GM10847 (cell line): ENCODE measurements around the gene SLC35D1.

Source experiments
- POLR2A ChIP-seq: IDR thresholded peaks from 2 replicates; pipeline ENCODE4 v1.6.1; 2011; ENCODE audit not compliant: insufficient read length; ENCODE audit errors: extremely low read depth

SLC35D1 gene

GRCh38 chr1:66957938-66958337 lies 96.0 kb downstream of the SLC35D1 start:
- TF ChIP-seq POLR2A = no peak

DNA sequence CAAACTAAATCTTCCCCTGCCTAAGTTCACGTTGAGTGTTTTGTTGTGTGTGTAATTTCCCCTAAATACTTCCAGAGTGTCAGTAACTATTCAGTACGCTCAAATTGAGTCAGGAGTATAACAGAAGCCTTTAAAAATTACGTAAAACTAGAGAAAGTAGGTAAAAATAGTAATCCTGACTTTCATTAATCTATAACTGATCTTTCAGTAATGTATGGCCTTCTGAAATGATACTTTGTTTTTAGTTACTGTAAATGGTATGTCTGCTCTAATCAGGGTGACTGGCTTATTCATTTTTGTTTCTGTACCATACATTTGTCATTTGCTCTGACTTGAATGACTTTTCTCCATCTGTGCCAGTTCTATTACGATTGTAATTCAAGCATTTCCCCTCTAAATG lies 99.7 kb downstream of the SLC35D1 start:
- no peak for TF ChIP-seq POLR2A

- TF ChIP-seq POLR2A = no peak
Observed at GRCh38 chr1:66951513-66951912, 102.4 kb downstream of the SLC35D1 start.
